Prostate gland (tissue), 2 donors: ENCODE results near the gene IGF2BP3. TPM values are rescaled to one million over a fixed set of nuclear protein-coding genes. Genes with fewer than 3 reads are reported as not detected.

Source experiments
- DNase-seq: peaks from one replicate; pipeline ENCODE4 v3.0.0-alpha.2; 2019; ENCODE audit warnings: low spot score
- H3K27ac ChIP-seq, 2 donors: fragments of 200-600 bp; sonication (generic); 2 replicates each; pipeline ENCODE4 v1.5.1; 2017 to 2019
- H3K27me3 ChIP-seq: fragments of 200-600 bp; sonication (generic); replicated peaks from 2 replicates; pipeline ENCODE4 v1.5.1; 2019; ENCODE audit not compliant: insufficient read depth
- H3K36me3 ChIP-seq, 2 donors: fragments of 200-600 bp; sonication (generic); 1 replicate in 1 of 2; 2 replicates in 1 of 2; pipeline versions ENCODE4 v1.5.1 to v1.8.1; 2017 to 2019
- H3K4me1 ChIP-seq: fragments of 200-600 bp; sonication (generic); replicated peaks from 2 replicates; pipeline ENCODE4 v1.5.1; 2019
- H3K4me3 ChIP-seq, 2 donors: fragments of 200-600 bp; sonication (generic); 2 replicates each; pipeline ENCODE4 v1.5.1; 2017 to 2019
- H3K9me3 ChIP-seq: fragments of 200-600 bp; sonication (generic); 2 replicates; pipeline ENCODE4 v1.5.1; 2017
- CTCF ChIP-seq, 4 experiments: fragments of 200-600 bp in 2 of 4; fragments of 450-650 bp in 2 of 4; sonication (generic) in 2 of 4; IDR thresholded peaks; 1 replicate in 3 of 4; 2 replicates in 1 of 4; pipeline ENCODE4 v1.5.1; 2016 to 2019; ENCODE audit warnings: antibody characterized with exemption in 4 of 4, mild to moderate bottlenecking in 2 of 4, moderate library complexity in 2 of 4
- POLR2A ChIP-seq: fragments of 450-650 bp; IDR thresholded peaks from one replicate; pipeline ENCODE4 v1.6.1; 2016; ENCODE audit warnings: antibody characterized with exemption, mild to moderate bottlenecking
- POLR2AphosphoS5 ChIP-seq: sonication (generic); formaldehyde crosslinking; IDR thresholded peaks from one replicate; pipeline ENCODE4 v1.6.1; 2017; ENCODE audit warnings: antibody characterized with exemption
- WGBS: methylation state at CpG from one replicate; pipeline ENCODE4 v1.1.5; 2018; 5-methylcytosine and 5-hydroxymethylcytosine counted together
- intact Hi-C: fragments of 100-400 bp; cut with DNase I; formaldehyde crosslinking; loops from one replicate; pipeline ENCODE4 v1.14.2; 2022
- total RNA-seq, 2 donors: library from RNA; depleted of rRNA; stranded (reverse); fragments of >200 nt; gene quantifications; one replicate each; pipeline ENCODE4 v1.1.0, GENCODE V29; 2016

The IGF2BP3 gene
- total RNA-seq, 2 donors from 2014 or later: 9.6 TPM; not detected in 1

GRCh38 chr7:23275912-23276311 is 194.4 kb downstream of the IGF2BP3 start:
- TF ChIP-seq CTCF (IDR thresholded peaks at IDR 0.05): no peak
- TF ChIP-seq POLR2AphosphoS5: no peak
- no peak for TF ChIP-seq POLR2A
- no peak overlapping the region for H3K27ac ChIP-seq
- no peaks in the 10 kb centered on the region for H3K9me3 ChIP-seq
- no peak for DNase-seq
- intact Hi-C loops: loop anchor here (10.0 kb wide), 1 partner anchor 269 kb away; no protein-coding TSS in a partner anchor
- no peak overlapping the region for H3K4me3 ChIP-seq
- no peaks in the 10 kb centered on the region for H3K4me1 ChIP-seq
- H3K36me3 ChIP-seq: no peaks in the 10 kb centered on the region
- H3K27me3 ChIP-seq: no peaks in the 10 kb centered on the region
- 81% methylated on average over 5 of the region's 5 CpGs for WGBS

- no peaks in the 10 kb centered on the region for H3K36me3 ChIP-seq
- H3K9me3 ChIP-seq: no peaks in the 10 kb centered on the region
- TF ChIP-seq CTCF (IDR thresholded peaks at IDR 0.05): peak; percentile 28 to 77 (median 66)
- no peak for TF ChIP-seq POLR2A
- peak; percentile 58 for TF ChIP-seq POLR2AphosphoS5
- H3K27me3 ChIP-seq: no peaks in the 10 kb centered on the region
- H3K4me3 ChIP-seq: no peak overlapping the region
- DNase-seq: peak; percentile 86
- no peak overlapping the region for H3K27ac ChIP-seq
- WGBS: 9% methylated on average over 11 of the region's 11 CpGs
- no peaks in the 10 kb centered on the region for H3K4me1 ChIP-seq
- intact Hi-C loops: loop anchor here (10.0 kb wide), 1 partner anchor 272 kb away; no protein-coding TSS in a partner anchor
Observed at GRCh38 chr7:23273141-23273599, 197.1 kb downstream of the IGF2BP3 start.

GRCh38 chr7:23272275-23272674 is 198.0 kb downstream of the IGF2BP3 start:
- intact Hi-C loops: loop anchor here (10.0 kb wide), 1 partner anchor 273 kb away; no protein-coding TSS in a partner anchor
- no peaks in the 10 kb centered on the region for H3K36me3 ChIP-seq
- TF ChIP-seq POLR2A: no peak
- no peak for TF ChIP-seq CTCF (IDR thresholded peaks at IDR 0.05)
- no peaks in the 10 kb centered on the region for H3K4me1 ChIP-seq
- no peak for DNase-seq
- no peaks in the 10 kb centered on the region for H3K9me3 ChIP-seq
- H3K4me3 ChIP-seq: no peak overlapping the region
- 91% methylated on average over 2 of the region's 2 CpGs for WGBS
- no peak overlapping the region for H3K27ac ChIP-seq
- H3K27me3 ChIP-seq: no peaks in the 10 kb centered on the region

GRCh38 chr7:23268746-23269145 is 201.5 kb downstream of the IGF2BP3 start:
- H3K27ac ChIP-seq: no peak overlapping the region
- intact Hi-C loops: no loop called here
- 84% methylated on average over 4 of the region's 4 CpGs for WGBS
- no peaks in the 10 kb centered on the region for H3K36me3 ChIP-seq
- H3K27me3 ChIP-seq: no peaks in the 10 kb centered on the region
- TF ChIP-seq CTCF (IDR thresholded peaks at IDR 0.05) (no peak), POLR2AphosphoS5 (no peak), POLR2A (no peak)
- H3K9me3 ChIP-seq: no peaks in the 10 kb centered on the region
- no peak overlapping the region for H3K4me3 ChIP-seq
- H3K4me1 ChIP-seq: no peaks in the 10 kb centered on the region
- no peak for DNase-seq

- Histone ChIP-seq H3K27me3 (no peaks in the 10 kb centered on the region), H3K4me1 (no peaks in the 10 kb centered on the region), H3K27ac (no peak overlapping the region), H3K36me3 (no peaks in the 10 kb centered on the region), H3K4me3 (no peak overlapping the region), H3K9me3 (no peaks in the 10 kb centered on the region)
- TF ChIP-seq CTCF (IDR thresholded peaks at IDR 0.05): no peak
- no peak for TF ChIP-seq POLR2AphosphoS5
- TF ChIP-seq POLR2A: no peak
- 99% methylated on average over 2 of the region's 2 CpGs for WGBS
- intact Hi-C loops: no loop called here
- DNase-seq: no peak
Observed at GRCh38 chr7:23268167-23268566, 202.1 kb downstream of the IGF2BP3 start.
